UCSD-AML1 (cell line): ENCODE data around the gene APRT.

Experiments used
- DNase-seq: peaks from one replicate; lab custom pipeline; 2025; ENCODE audit not compliant: unreplicated experiment; lab: John Stamatoyannopoulos, UW

Gene APRT

GRCh38 chr16:88760424-88761142 is 51.1 kb downstream of the APRT start:
- no peak for DNase-seq

DNA sequence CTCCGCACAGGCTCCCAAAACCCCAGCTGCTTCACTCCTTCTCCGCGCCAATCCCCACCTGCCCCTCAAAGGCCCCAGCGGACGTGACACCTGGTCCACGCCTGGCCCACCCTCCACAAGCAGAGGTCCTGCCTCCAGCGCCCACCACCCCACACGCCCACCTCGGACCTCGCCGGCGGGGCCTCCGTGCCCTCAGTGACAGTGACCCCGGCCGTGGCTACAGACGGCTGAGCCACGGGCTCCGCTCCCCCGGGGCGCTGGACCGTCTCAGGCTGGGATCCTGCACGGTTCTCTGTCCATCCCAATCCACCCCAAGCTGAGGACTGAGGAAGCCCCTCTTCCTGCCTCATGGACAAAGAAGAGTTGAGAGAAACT is 51.8 kb downstream of the APRT start:
- no peak for DNase-seq
